ENCODE measurements around the gene COL12A1.

- TF ChIP-seq ZNF114 (CRISPR knock-in tag; IDR thresholded peaks at IDR 0.05) (no peak), CTCF (conservative IDR thresholded peaks at IDR 0.05; ENCODE audit: low read depth in 2 of 2) (0 out of 4 replicates have a peak, but pooled peaks of 1 of the 2 experiments have one; percentile 19), EZH2phosphoT487 (IDR thresholded peaks at IDR 0.05; ENCODE audit: unreplicated experiment) (no peak), CREB1 (CRISPR knock-in tag; IDR thresholded peaks at IDR 0.05; ENCODE audit: low read depth) (no peak)
These were observed 81.8 kb downstream of the COL12A1 start for GRCh38 chr6:75124085-75124484.
